ENCODE measurements around the gene PLEKHG4B. TPM values are rescaled to one million over a fixed set of nuclear protein-coding genes. Genes with fewer than 3 reads are reported as not detected.
"Not testable (repeated sequence)": the region's sequence is repeated elsewhere in the genome, so short reads cannot be mapped to it uniquely, and the experiment has no call there.

PLEKHG4B gene
- total and polyA plus RNA-seq, 9 donors, result 0.46 to 2.9 (median 1.1) TPM

- H3K4me3 ChIP-seq (ENCODE audit: low read length), result no peak overlapping the region
- no peak for DNase-seq
- H3K4me1 ChIP-seq (ENCODE audit: control insufficient read depth, insufficient read depth, low read length), result no peaks in the 10 kb centered on the region
- WGBS (ENCODE audit: insufficient coverage), result 87% methylated on average over 17 of the region's 17 CpGs
- no peaks in the 10 kb centered on the region for H3K36me3 ChIP-seq (ENCODE audit: control insufficient read depth, insufficient read depth, low read length)
- H3K9me3 ChIP-seq (replicated peaks; ENCODE audit: control insufficient read depth, low read depth, low read length), result no peaks in the 10 kb centered on the region
- H3K27me3 ChIP-seq (ENCODE audit: control insufficient read depth, insufficient read depth, low read length), result no peaks in the 10 kb centered on the region
- no peak overlapping the region for H3K27ac ChIP-seq (ENCODE audit: low read length)
These were observed 69.8 kb downstream of the PLEKHG4B start for GRCh38 chr5:161803-162110.

DNA sequence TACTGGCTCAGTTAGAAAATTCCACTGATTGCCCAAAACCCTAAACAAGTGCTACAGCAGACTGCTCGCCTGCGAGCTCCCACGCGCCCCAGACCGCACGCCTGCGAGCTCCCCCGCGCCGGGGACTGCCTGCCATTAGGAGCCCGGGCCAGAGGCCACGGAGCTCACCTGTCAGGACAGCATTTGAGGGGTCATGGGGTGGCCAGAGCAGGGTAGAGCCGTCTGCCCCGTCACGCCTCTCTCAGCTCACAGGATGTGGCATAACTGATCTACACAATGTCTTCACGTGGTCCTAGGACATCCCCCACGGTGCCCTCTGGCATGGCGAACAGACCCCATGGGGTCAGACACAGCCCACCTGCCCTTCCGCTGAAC is 70.2 kb downstream of the PLEKHG4B start:
- Histone ChIP-seq H3K36me3 (ENCODE audit: control insufficient read depth, insufficient read depth, low read length) (no peaks in the 10 kb centered on the region), H3K4me1 (ENCODE audit: control insufficient read depth, insufficient read depth, low read length) (no peaks in the 10 kb centered on the region), H3K9me3 (replicated peaks; ENCODE audit: control insufficient read depth, low read depth, low read length) (no peaks in the 10 kb centered on the region), H3K27me3 (ENCODE audit: control insufficient read depth, insufficient read depth, low read length) (no peaks in the 10 kb centered on the region), H3K27ac (ENCODE audit: low read length) (no peak overlapping the region), H3K4me3 (ENCODE audit: low read length) (no peak overlapping the region)
- WGBS (ENCODE audit: insufficient coverage), result 90% methylated on average over 19 of the region's 19 CpGs
- no peak for DNase-seq

- no peaks in the 10 kb centered on the region for H3K36me3 ChIP-seq (ENCODE audit: control insufficient read depth, insufficient read depth, low read length)
- H3K27ac ChIP-seq (ENCODE audit: low read length), result no peak overlapping the region
- no peaks in the 10 kb centered on the region for H3K4me1 ChIP-seq (ENCODE audit: control insufficient read depth, insufficient read depth, low read length)
- WGBS (ENCODE audit: insufficient coverage), result 92% methylated on average over 22 of the region's 23 CpGs
- no peaks in the 10 kb centered on the region for H3K27me3 ChIP-seq (ENCODE audit: control insufficient read depth, insufficient read depth, low read length)
- DNase-seq, result no peak
- no peaks in the 10 kb centered on the region for H3K9me3 ChIP-seq (replicated peaks; ENCODE audit: control insufficient read depth, low read depth, low read length)
- no peak overlapping the region for H3K4me3 ChIP-seq (ENCODE audit: low read length)
These were observed 70.8 kb downstream of the PLEKHG4B start for GRCh38 chr5:162565-163337.

GRCh38 chr5:163338-163620 is 71.3 kb downstream of the PLEKHG4B start:
- no peak for DNase-seq
- no peaks in the 10 kb centered on the region for H3K4me1 ChIP-seq (ENCODE audit: control insufficient read depth, insufficient read depth, low read length)
- no peak overlapping the region for H3K27ac ChIP-seq (ENCODE audit: low read length)
- no peaks in the 10 kb centered on the region for H3K27me3 ChIP-seq (ENCODE audit: control insufficient read depth, insufficient read depth, low read length)
- H3K4me3 ChIP-seq (ENCODE audit: low read length), result no peak overlapping the region
- WGBS (ENCODE audit: insufficient coverage), result 88% methylated on average over 5 of the region's 7 CpGs
- H3K36me3 ChIP-seq (ENCODE audit: control insufficient read depth, insufficient read depth, low read length), result no peaks in the 10 kb centered on the region
- no peaks in the 10 kb centered on the region for H3K9me3 ChIP-seq (replicated peaks; ENCODE audit: control insufficient read depth, low read depth, low read length)

DNA sequence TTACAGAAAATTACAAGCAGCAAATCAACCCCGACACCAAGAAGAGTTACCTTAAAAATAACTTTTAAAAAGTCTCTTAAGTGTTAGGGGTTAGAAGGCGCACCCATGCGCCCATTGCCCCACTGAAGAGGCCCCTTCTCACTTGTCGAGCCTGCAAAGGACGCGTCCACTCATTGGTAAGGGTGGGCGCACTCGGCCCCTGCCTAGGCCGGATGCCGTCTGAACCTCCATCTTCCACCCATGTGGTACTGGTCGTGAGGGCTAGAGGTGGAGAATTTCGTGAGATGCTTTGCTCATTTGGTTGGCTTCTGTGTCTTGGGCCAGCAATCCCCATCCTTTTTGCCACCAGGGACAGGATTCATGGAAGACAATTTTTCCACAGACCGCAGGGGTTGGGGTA is 71.9 kb downstream of the PLEKHG4B start:
- Histone ChIP-seq H3K9me3 (replicated peaks; ENCODE audit: control insufficient read depth, low read depth, low read length) (no peaks in the 10 kb centered on the region), H3K4me1 (ENCODE audit: control insufficient read depth, insufficient read depth, low read length) (no peaks in the 10 kb centered on the region), H3K4me3 (ENCODE audit: low read length) (no peak overlapping the region), H3K27me3 (ENCODE audit: control insufficient read depth, insufficient read depth, low read length) (no peaks in the 10 kb centered on the region), H3K27ac (ENCODE audit: low read length) (no peak overlapping the region), H3K36me3 (ENCODE audit: control insufficient read depth, insufficient read depth, low read length) (no peaks in the 10 kb centered on the region)
- WGBS (ENCODE audit: insufficient coverage), result 77% methylated on average over 6 of the region's 13 CpGs
- DNase-seq, result no peak

GRCh38 chr5:164244-164643 is 72.3 kb downstream of the PLEKHG4B start:
- Histone ChIP-seq H3K36me3 (ENCODE audit: control insufficient read depth, insufficient read depth, low read length) (no peaks in the 10 kb centered on the region), H3K27me3 (ENCODE audit: control insufficient read depth, insufficient read depth, low read length) (no peaks in the 10 kb centered on the region), H3K9me3 (replicated peaks; ENCODE audit: control insufficient read depth, low read depth, low read length) (no peaks in the 10 kb centered on the region), H3K27ac (ENCODE audit: low read length) (no peak overlapping the region), H3K4me3 (ENCODE audit: low read length) (no peak overlapping the region), H3K4me1 (ENCODE audit: control insufficient read depth, insufficient read depth, low read length) (no peaks in the 10 kb centered on the region)
- DNase-seq, result no peak
- WGBS (ENCODE audit: insufficient coverage), result 93% methylated on average over 7 of the region's 14 CpGs

DNA sequence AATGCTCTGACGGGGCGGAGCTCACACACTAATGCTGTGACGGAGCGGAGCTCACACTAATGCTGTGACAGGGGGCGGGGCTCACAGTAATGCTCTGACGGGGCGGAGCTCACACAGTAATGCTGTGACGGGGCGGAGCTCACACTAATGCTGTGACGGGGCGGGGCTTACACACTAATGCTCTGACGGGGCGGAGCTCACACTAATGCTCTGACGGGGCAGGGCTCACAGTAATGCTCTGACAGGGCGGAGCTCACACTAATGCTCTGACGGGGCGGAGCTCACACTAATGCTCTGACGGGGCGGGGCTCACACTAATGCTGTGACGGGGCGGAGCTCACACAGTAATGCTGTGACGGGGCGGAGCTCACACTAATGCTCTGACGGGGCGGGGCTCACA is 72.8 kb downstream of the PLEKHG4B start:
- H3K4me3 ChIP-seq (ENCODE audit: low read length); H3K36me3 ChIP-seq (ENCODE audit: control insufficient read depth, insufficient read depth, low read length); H3K27me3 ChIP-seq (ENCODE audit: control insufficient read depth, insufficient read depth, low read length); H3K9me3 ChIP-seq (replicated peaks; ENCODE audit: control insufficient read depth, low read depth, low read length); H3K4me1 ChIP-seq (ENCODE audit: control insufficient read depth, insufficient read depth, low read length); DNase-seq; H3K27ac ChIP-seq (ENCODE audit: low read length): not testable (repeated sequence)
- WGBS (ENCODE audit: insufficient coverage), result 92% methylated on average over 17 of the region's 25 CpGs

DNA sequence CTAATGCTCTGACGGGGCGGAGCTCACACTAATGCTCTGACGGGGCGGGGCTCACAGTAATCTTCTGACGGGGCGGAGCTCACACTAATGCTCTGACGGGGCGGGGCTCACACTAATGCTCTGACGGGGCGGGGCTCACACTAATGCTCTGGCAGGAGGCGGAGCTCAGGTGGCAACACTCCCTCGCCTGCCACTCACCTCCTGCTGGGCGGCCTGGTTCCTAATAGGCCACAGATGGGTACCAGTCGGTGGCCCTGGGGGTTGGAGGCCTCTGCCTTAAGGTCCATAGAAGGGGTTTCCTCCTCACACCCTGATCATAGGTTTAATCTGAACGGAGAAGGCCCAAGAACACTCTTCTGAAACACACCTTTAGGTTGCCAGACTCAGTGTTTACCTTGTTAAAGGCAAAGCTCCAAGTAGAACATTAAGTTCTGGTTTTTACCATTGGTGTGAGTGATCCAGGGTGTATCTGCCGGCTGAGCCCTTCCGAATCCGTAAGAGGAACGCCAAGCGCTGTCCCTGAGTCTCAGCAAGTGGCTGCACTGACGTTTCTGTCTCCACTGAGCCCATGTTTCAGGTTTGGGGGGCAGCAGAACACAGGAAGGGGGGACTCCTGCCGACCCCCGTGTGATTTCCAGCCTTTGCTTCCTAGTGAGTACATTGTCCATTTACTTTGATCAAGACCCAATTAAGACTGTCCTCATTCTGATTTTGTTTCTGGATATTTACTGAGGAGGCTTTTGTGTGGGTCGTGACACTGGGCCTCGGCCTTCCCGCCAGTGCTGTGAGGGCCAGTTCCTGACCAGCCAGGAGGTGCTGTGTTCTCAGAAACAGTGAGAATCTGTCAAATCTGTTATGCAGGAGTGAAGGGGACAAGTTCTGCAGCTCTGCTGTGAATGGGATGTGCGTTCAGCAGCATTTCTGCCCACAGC is 74.7 kb downstream of the PLEKHG4B start:
- WGBS (ENCODE audit: insufficient coverage), result 83% methylated on average over 15 of the region's 27 CpGs

DNA sequence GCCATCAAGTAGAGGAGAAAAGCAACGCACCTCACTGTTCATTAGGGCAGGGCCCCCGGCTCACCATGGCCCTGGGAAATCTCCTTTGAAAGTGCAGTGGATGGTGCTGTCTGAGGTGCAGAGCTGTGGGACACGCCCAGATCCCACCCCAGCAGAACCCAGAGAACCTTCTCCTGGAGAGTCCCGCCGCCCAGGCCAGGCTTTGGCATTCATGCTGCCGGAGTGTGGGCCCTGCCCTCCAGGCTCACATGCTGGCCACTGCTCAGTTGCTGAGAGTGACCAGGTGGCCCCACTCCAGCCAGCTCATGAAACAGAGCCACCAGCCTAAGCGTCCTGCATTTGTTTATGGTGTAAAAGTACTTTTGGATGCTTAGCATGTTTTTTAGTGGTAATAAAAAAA is 75.5 kb downstream of the PLEKHG4B start:
- Histone ChIP-seq H3K27ac (ENCODE audit: low read length) (no peak overlapping the region), H3K4me1 (ENCODE audit: control insufficient read depth, insufficient read depth, low read length) (peaks cover 5% of the 10 kb centered on the region), H3K9me3 (replicated peaks; ENCODE audit: control insufficient read depth, low read depth, low read length) (no peaks in the 10 kb centered on the region), H3K27me3 (ENCODE audit: control insufficient read depth, insufficient read depth, low read length) (peaks cover 3% of the 10 kb centered on the region), H3K4me3 (ENCODE audit: low read length) (no peak overlapping the region), H3K36me3 (ENCODE audit: control insufficient read depth, insufficient read depth, low read length) (no peaks in the 10 kb centered on the region)
- DNase-seq, result no peak
- WGBS (ENCODE audit: insufficient coverage), result no CpG with 5 or more reads among the region's 7 CpGs

More for the DNA sequence above, 74.7 kb downstream of the PLEKHG4B start:
- no peak for DNase-seq
- H3K36me3 ChIP-seq (ENCODE audit: control insufficient read depth, insufficient read depth, low read length), result no peaks in the 10 kb centered on the region
- peaks cover 5% of the 10 kb centered on the region for H3K4me1 ChIP-seq (ENCODE audit: control insufficient read depth, insufficient read depth, low read length)
- H3K9me3 ChIP-seq (replicated peaks; ENCODE audit: control insufficient read depth, low read depth, low read length), result no peaks in the 10 kb centered on the region
- H3K4me3 ChIP-seq (ENCODE audit: low read length), result no peak overlapping the region
- H3K27ac ChIP-seq (ENCODE audit: low read length), result no peak overlapping the region
- H3K27me3 ChIP-seq (ENCODE audit: control insufficient read depth, insufficient read depth, low read length), result no peaks in the 10 kb centered on the region

GRCh38 chr5:167982-168660 is 76.2 kb downstream of the PLEKHG4B start:
- H3K9me3 ChIP-seq (replicated peaks; ENCODE audit: control insufficient read depth, low read depth, low read length), result no peaks in the 10 kb centered on the region
- H3K4me1 ChIP-seq (ENCODE audit: control insufficient read depth, insufficient read depth, low read length), result peaks cover 5% of the 10 kb centered on the region
- H3K36me3 ChIP-seq (ENCODE audit: control insufficient read depth, insufficient read depth, low read length), result no peaks in the 10 kb centered on the region
- no peak overlapping the region for H3K4me3 ChIP-seq (ENCODE audit: low read length)
- DNase-seq, result peak; percentile 72
- H3K27ac ChIP-seq (ENCODE audit: low read length), result no peak overlapping the region
- peaks cover 3% of the 10 kb centered on the region for H3K27me3 ChIP-seq (ENCODE audit: control insufficient read depth, insufficient read depth, low read length)
- 62% methylated on average over 9 of the region's 18 CpGs for WGBS (ENCODE audit: insufficient coverage)

All from muscle of leg (tissue), 11 donors.